ENCODE measurements around the gene CRY2. TPM values are rescaled to one million over a fixed set of nuclear protein-coding genes. Genes with fewer than 3 reads are reported as not detected.

CRY2 gene
- total RNA-seq, 2 donors from 2014 or later, result 19.8 to 20.1 TPM

GRCh38 chr11:45811571-45812290 is 35.5 kb upstream of the CRY2 start:
- no peaks in the 10 kb centered on the region for H3K9me3 Mint-ChIP-seq
- Histone ChIP-seq H3K27ac (ENCODE audit: low read depth, low read length) (no peak overlapping the region), H3K4me1 (ENCODE audit: control insufficient read depth, insufficient read depth, low read length) (peaks cover 5% of the 10 kb centered on the region), H3K9ac (ENCODE audit: extremely low read depth, low read length, poor library complexity, severe bottlenecking) (no peak overlapping the region), H3K4me3 (ENCODE audit: low read length) (no peak overlapping the region), H3K36me3 (ENCODE audit: control insufficient read depth, insufficient read depth, low read length) (peaks cover 17% of the 10 kb centered on the region), H3K27me3 (ENCODE audit: control insufficient read depth, insufficient read depth, low read length, poor library complexity, severe bottlenecking) (no peaks in the 10 kb centered on the region), H3K9me3 (ENCODE audit: control insufficient read depth, low read length) (no peaks in the 10 kb centered on the region)
- WGBS, 2 experiments (ENCODE audit: insufficient coverage in 1 of 2, insufficient read length in 1 of 2), result 88 to 93% methylated on average over 6 to 8 of the region's 8 CpGs
- no peak for DNase-seq
- H3K4me1 Mint-ChIP-seq, result peaks cover 12% of the 10 kb centered on the region
- H3K4me3 Mint-ChIP-seq, result no peak overlapping the region
- H3K36me3 Mint-ChIP-seq (ENCODE audit: low read depth), result peaks cover 14% of the 10 kb centered on the region
- TF ChIP-seq CTCF (conservative IDR thresholded peaks at IDR 0.05), result no peak
- no peaks in the 10 kb centered on the region for H3K27me3 Mint-ChIP-seq (ENCODE audit: insufficient read depth)
- H3K27ac Mint-ChIP-seq, result no peak overlapping the region

- no peak overlapping the region for H3K9ac ChIP-seq (ENCODE audit: extremely low read depth, low read length, poor library complexity, severe bottlenecking)
- no peaks in the 10 kb centered on the region for H3K4me1 ChIP-seq (ENCODE audit: control insufficient read depth, insufficient read depth, low read length)
- peaks cover 14% of the 10 kb centered on the region for H3K36me3 Mint-ChIP-seq (ENCODE audit: low read depth)
- no peaks in the 10 kb centered on the region for H3K27me3 ChIP-seq (ENCODE audit: control insufficient read depth, insufficient read depth, low read length, poor library complexity, severe bottlenecking)
- no peaks in the 10 kb centered on the region for H3K27me3 Mint-ChIP-seq (ENCODE audit: insufficient read depth)
- no peak overlapping the region for H3K27ac Mint-ChIP-seq
- no peak overlapping the region for H3K4me3 Mint-ChIP-seq
- H3K9me3 Mint-ChIP-seq, result no peaks in the 10 kb centered on the region
- no peak overlapping the region for H3K27ac ChIP-seq (ENCODE audit: low read depth, low read length)
- no peaks in the 10 kb centered on the region for H3K9me3 ChIP-seq (ENCODE audit: control insufficient read depth, low read length)
- H3K4me3 ChIP-seq (ENCODE audit: low read length), result no peak overlapping the region
- DNase-seq, result no peak
- WGBS, 2 experiments (ENCODE audit: insufficient coverage in 1 of 2, insufficient read length in 1 of 2), result 77 to 84% methylated on average over 3 to 4 of the region's 7 CpGs
- peaks cover 4% of the 10 kb centered on the region for H3K4me1 Mint-ChIP-seq
- no peak for TF ChIP-seq CTCF (conservative IDR thresholded peaks at IDR 0.05)
- H3K36me3 ChIP-seq (ENCODE audit: control insufficient read depth, insufficient read depth, low read length), result peaks cover 17% of the 10 kb centered on the region
These were observed 34.4 kb upstream of the CRY2 start for GRCh38 chr11:45812581-45813548.

DNA sequence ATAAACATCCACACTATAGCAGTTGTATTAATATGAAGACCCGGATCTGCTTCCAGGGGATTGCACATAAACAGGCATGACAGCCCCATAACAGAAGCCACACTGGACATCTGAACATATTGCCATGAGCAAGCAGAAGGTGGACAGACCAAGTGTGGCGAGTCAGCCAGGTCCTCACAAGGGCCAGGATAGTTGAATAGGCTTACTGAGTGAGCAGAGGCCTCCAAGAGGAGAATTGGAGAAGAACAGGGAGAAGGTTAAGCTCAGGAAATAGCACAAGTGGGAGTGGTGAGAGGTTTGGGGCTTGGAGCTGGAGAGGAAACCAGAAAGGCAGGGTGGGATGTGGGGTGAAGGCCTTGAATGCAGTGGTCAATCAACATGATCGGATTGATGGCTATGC is 31.5 kb upstream of the CRY2 start:
- H3K9me3 ChIP-seq (ENCODE audit: control insufficient read depth, low read length), result no peaks in the 10 kb centered on the region
- Mint-ChIP-seq H3K4me3 (no peak overlapping the region), H3K27ac (no peak overlapping the region), H3K9me3 (no peaks in the 10 kb centered on the region), H3K27me3 (ENCODE audit: insufficient read depth) (no peaks in the 10 kb centered on the region), H3K4me1 (peaks cover 3% of the 10 kb centered on the region), H3K36me3 (ENCODE audit: low read depth) (peaks cover 4% of the 10 kb centered on the region)
- H3K27ac ChIP-seq (ENCODE audit: low read depth, low read length), result no peak overlapping the region
- peak; percentile 52 for TF ChIP-seq CTCF (conservative IDR thresholded peaks at IDR 0.05)
- no peaks in the 10 kb centered on the region for H3K4me1 ChIP-seq (ENCODE audit: control insufficient read depth, insufficient read depth, low read length)
- DNase-seq, result peak; percentile 67
- peaks cover 8% of the 10 kb centered on the region for H3K36me3 ChIP-seq (ENCODE audit: control insufficient read depth, insufficient read depth, low read length)
- H3K4me3 ChIP-seq (ENCODE audit: low read length), result no peak overlapping the region
- WGBS, 2 experiments (ENCODE audit: insufficient coverage in 1 of 2, insufficient read length in 1 of 2), result 84 to 94% methylated on average over 3 of the region's 3 CpGs
- no peak overlapping the region for H3K9ac ChIP-seq (ENCODE audit: extremely low read depth, low read length, poor library complexity, severe bottlenecking)
- no peaks in the 10 kb centered on the region for H3K27me3 ChIP-seq (ENCODE audit: control insufficient read depth, insufficient read depth, low read length, poor library complexity, severe bottlenecking)
